Measurements from ENCODE around the gene MFAP1.

MFAP1 gene

GRCh38 chr15:43795197-43795596, 29.3 kb downstream of the MFAP1 start:
- no peak for TF ChIP-seq CTCF (conservative IDR thresholded peaks at IDR 0.05; ENCODE audit: low read length)
- no peak for DNase-seq (ENCODE audit: low read depth)
- H3K4me3 ChIP-seq (ENCODE audit: low read length), result no peak overlapping the region

DNA sequence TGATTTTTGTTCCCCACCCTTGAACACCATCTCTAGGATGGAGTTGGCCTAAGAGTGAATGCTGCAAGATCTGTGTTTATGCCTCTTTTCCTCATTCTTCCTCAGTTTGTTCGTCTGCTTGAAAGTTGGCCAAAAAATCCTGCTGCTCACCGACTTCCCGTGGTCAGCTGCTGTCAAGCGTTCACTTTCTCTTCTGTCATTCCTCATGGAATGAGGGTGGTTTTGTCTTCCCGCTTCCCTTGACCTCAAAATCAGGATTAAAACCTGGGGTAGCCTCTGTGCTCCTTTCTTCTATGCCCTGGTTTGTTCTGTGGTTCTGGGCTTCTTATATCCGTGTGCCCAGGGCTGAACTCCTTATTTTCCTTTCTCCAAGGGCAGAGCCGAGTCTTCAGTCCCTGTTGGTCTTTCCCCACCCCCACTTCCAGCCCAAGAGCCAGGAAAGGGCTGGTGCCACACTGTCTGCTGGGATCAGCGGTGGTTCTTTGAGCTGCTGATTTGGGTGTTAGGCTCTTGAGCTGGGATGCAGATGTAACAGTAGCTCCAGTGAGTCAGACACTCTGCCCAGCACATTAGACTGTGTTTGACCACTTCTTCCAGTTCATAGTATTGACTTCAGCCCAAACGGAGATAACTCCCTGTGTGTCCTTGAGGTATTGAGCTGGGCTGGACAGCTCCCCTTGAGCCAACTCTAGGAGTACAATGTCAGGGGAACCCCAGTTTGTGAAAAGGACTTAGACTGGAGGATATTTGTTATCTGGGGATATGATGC, 30.0 kb downstream of the MFAP1 start:
- TF ChIP-seq CTCF (conservative IDR thresholded peaks at IDR 0.05; ENCODE audit: low read length), result no peak
- H3K4me3 ChIP-seq (ENCODE audit: low read length), result peak overlapping the region; percentile 100
- DNase-seq (ENCODE audit: low read depth), result peak; percentile 65

DNA sequence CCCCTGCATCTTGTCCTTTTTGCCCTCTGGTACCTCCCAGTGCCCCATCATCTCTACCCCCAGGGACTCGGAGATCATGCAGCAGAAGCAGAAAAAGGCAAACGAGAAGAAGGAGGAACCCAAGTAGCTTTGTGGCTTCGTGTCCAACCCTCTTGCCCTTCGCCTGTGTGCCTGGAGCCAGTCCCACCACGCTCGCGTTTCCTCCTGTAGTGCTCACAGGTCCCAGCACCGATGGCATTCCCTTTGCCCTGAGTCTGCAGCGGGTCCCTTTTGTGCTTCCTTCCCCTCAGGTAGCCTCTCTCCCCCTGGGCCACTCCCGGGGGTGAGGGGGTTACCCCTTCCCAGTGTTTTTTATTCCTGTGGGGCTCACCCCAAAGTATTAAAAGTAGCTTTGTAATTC, 30.8 kb downstream of the MFAP1 start:
- peak overlapping the region; percentile 100 for H3K4me3 ChIP-seq (ENCODE audit: low read length)
- TF ChIP-seq CTCF (conservative IDR thresholded peaks at IDR 0.05; ENCODE audit: low read length), result no peak
- no peak for DNase-seq (ENCODE audit: low read depth)

DNA sequence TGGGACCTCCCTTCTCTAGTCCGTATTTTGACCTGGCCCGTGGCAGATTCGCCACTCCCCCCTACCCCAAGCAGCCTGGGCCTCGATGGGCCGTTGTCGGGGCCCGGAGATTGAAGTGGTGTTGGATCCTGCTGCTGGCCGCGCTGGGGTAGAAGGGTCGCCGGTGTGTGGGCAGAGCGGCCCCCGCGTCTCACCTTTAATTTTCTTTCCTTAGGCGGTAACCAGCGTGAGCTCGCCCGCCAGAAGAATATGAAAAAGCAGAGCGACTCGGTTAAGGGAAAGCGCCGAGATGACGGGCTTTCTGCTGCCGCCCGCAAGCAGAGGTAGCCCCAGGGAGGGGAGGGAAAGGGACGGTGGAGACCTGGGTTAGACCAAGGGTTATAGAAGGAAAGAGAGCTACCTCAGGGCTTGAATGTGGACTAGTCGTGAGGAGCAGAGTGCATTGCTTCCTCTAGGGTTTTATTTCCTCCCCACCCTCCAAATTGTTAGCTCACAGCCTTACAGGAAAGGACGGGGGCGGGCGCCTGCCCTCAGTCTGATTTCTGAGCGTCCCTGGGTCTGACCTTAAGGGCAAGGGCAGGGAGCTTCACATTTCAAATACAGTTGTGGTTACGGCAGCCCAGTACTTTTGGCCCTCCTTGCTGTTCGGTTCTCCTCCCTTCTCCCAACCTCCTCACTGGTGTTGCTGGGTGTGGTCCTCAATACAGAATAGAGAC, 31.6 kb downstream of the MFAP1 start:
- H3K4me3 ChIP-seq (ENCODE audit: low read length), result peak overlapping the region; percentile 100
- DNase-seq (ENCODE audit: low read depth), result peak; percentile 53
- peak; percentile 44 for TF ChIP-seq CTCF (conservative IDR thresholded peaks at IDR 0.05; ENCODE audit: low read length)

DNA sequence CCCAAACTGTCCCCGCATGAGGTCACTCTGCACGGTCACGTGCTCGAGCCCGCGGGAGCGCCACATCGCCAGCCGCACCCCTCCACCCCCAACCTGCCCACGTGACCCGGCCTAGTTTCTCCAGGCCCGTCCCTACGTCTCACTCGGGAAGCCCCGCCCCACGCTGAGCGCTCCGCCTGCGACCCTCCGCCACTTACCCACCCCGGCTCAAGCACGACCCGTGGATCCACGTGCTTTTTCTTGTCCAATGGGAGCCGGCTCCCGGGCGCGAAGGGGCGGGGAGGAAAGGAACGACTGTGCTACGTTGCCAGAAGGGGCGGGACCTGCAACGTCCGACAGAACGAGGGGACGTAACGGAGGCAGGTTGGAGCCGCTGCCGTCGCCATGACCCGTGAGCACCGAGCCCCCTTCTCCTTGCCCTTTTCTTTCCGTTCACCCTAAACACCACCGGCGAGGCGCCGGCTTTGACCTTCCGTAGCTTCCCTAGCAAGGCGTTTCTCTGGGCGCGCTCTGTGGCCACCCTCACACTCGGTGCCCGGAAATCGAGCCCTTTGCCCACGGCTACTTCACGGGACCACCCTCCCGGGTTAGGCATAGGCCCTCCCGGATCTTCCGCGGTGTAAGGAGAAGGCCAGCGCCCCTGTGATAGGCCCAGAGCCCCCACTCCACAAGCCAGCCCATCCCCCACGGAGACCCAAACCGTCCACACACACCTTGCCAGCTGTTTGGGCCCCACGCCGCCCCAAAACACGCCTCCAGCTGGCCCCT, 32.3 kb downstream of the MFAP1 start, which contains the start of gene SERF2:
TSS of gene SERF2 (plus strand) at position 328 of the 768 bp plus-strand sequence. CDS start at position 385, 57 bp downstream.
- no peak for TF ChIP-seq CTCF (conservative IDR thresholded peaks at IDR 0.05; ENCODE audit: low read length)
- DNase-seq (ENCODE audit: low read depth), result peak; percentile 100
- peak within 1 kb of the TSS; percentile 100 for H3K4me3 ChIP-seq (ENCODE audit: low read length)

GRCh38 chr15:43789409-43789808, 35.1 kb downstream of the MFAP1 start:
- no peak for DNase-seq (ENCODE audit: low read depth)
- no peak for TF ChIP-seq CTCF (conservative IDR thresholded peaks at IDR 0.05; ENCODE audit: low read length)
- H3K4me3 ChIP-seq (ENCODE audit: low read length), result no peak overlapping the region

Data from AG10803 (cell line).